HG02870 (cell line): ENCODE results near the gene MUCL1.

ENCODE experiments used
- ATAC-seq: cut with Tn5 transposase; IDR thresholded peaks from one replicate; pipeline ENCODE4 v1.9.1; 2021; ENCODE audit warnings: mild to moderate bottlenecking, moderate library complexity; ENCODE audit not compliant: unreplicated experiment

The MUCL1 gene

GRCh38 chr12:54891717-54892478 lies 37.6 kb downstream of the MUCL1 start:
- ATAC-seq = no peak
